ENCODE data around the gene MAPK8IP1.

Gene MAPK8IP1

DNA sequence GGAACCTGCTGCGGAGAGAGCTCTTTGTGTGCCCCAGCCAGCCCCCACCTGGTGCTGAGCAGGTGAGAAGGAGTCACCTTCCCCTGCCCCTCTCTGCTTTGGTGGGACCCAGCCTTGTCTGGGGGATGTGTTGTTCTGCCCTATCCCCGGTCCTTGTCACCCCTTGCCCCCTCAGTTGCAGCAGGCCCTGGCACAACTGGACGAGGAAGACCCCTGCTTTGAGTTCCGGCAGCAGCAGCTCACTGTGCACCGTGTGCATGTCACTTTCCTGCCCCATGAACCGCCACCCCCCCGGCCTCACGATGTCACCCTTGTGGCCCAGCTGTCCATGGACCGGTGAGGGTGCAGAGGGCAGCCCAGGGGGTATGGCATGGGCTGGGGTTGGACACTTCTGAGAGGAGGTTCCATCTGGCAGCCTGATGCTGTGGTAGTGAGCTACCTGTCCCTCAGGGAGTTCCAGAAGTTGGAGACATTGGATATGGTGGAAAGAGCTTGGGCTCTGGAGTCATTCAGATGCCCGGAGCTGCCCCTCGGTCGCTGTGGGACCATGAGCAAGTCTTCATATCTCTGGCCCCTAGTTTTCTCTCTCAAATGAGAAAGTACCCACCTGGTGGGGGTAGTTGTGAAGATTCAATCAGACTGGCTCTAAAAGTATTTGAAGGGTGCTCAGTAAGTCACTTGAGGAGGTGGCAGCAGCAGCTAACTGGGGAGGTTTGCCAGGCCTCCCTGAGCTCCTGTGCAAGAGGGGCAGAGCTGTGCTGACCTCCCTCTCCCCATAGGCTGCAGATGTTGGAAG is 41.3 kb downstream of the MAPK8IP1 start:
- Mint-ChIP-seq H3K4me3 (peak overlapping the region in 1 of 2 donors; percentile 31), H3K9me3 (no peaks in the 10 kb centered on the region), H3K4me1 (peaks cover 64 to 78% of the 10 kb centered on the region in 2 donors), H3K36me3 (peaks cover 33 to 45% of the 10 kb centered on the region in 2 donors), H3K27ac (peak overlapping the region; percentile 70), H3K27me3 (no peaks in the 10 kb centered on the region)
- no peak for ATAC-seq (replicated peaks)
- DNase-seq, result no peak

DNA sequence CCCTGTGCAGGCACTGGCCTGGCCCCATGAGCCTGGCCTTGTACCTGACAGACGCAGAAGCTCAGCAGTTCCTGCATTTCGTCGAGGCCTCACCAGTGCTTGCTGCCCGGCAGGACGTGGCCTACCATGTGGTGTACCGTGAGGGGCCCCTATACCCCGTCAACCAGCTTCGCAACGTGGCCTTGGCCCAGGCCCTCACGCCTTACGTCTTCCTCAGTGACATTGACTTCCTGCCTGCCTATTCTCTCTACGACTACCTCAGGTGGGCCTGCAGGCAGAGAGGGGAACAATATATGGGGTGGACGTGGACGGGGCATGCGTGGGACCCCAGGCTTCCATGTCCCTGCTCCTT is 41.9 kb downstream of the MAPK8IP1 start:
- H3K4me1 Mint-ChIP-seq, result peaks cover 70 to 82% of the 10 kb centered on the region in 2 donors
- DNase-seq (no peak), ATAC-seq (replicated peaks) (no peak)
- H3K4me3 Mint-ChIP-seq, result peak overlapping the region; percentile 3 to 31
- H3K27ac Mint-ChIP-seq, result peak overlapping the region; percentile 70
- peaks cover 39 to 50% of the 10 kb centered on the region in 2 donors for H3K36me3 Mint-ChIP-seq
- no peaks in the 10 kb centered on the region for H3K27me3 Mint-ChIP-seq
- H3K9me3 Mint-ChIP-seq, result no peaks in the 10 kb centered on the region

DNA sequence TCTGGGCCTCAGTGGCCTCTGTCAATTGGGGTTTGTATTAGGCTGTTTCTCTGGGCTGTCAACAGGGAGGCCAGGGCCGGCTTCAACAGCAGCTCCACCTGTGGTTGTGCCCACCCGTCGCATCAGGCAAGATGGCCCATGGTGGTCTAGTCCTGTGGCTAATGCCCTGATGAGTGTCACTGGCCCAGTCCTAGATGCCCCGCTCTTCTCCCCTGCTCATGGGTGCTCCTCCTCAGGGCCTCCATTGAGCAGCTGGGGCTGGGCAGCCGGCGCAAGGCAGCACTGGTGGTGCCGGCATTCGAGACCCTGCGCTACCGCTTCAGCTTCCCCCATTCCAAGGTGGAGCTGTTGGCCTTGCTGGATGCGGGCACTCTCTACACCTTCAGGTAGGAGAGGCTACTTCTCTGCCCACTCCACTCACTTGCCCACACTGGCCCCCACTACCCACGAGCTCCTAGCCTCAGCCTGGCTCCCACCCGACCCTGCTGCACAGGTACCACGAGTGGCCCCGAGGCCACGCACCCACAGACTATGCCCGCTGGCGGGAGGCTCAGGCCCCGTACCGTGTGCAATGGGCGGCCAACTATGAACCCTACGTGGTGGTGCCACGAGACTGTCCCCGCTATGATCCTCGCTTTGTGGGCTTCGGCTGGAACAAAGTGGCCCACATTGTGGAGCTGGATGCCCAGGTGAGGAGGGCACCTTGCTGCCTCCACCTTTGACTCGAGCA is 42.4 kb downstream of the MAPK8IP1 start:
- DNase-seq (no peak), ATAC-seq (replicated peaks) (no peak)
- peak overlapping the region; percentile 70 for H3K27ac Mint-ChIP-seq
- peaks cover 71 to 84% of the 10 kb centered on the region in 2 donors for H3K4me1 Mint-ChIP-seq
- no peaks in the 10 kb centered on the region for H3K9me3 Mint-ChIP-seq
- no peaks in the 10 kb centered on the region for H3K27me3 Mint-ChIP-seq
- H3K4me3 Mint-ChIP-seq, result peak overlapping the region; percentile 3 to 36
- H3K36me3 Mint-ChIP-seq, result peaks cover 41 to 56% of the 10 kb centered on the region in 2 donors

DNA sequence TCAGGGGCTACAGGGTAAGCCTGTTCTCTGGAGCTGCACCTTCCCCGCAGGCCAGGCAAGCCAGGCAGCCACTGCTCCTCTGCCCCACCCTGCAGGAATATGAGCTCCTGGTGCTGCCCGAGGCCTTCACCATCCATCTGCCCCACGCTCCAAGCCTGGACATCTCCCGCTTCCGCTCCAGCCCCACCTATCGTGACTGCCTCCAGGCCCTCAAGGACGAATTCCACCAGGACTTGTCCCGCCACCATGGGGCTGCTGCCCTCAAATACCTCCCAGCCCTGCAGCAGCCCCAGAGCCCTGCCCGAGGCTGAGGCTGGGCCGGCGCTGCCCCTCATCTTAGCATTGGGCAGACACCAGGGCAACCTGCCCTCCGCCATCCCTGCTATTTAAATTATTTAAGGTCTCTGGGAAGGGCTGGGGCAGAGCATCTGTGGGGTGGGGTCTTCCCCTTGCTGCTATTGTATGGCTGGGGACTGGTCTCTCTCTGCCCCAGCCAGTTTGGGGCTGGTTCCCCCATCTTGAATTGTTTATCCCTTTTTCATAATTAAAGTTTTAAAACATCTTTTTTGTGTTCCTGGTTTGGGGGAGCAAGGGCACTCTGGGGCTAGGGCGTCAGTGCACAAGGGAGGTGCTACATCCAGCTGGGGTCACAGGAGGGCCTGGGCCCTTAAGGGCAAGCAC is 43.2 kb downstream of the MAPK8IP1 start:
- Mint-ChIP-seq H3K27me3 (no peaks in the 10 kb centered on the region), H3K4me3 (peak overlapping the region; percentile 17 to 36), H3K9me3 (no peaks in the 10 kb centered on the region), H3K4me1 (peaks cover 75 to 85% of the 10 kb centered on the region in 2 donors), H3K27ac (peak overlapping the region; percentile 69), H3K36me3 (peaks cover 47 to 61% of the 10 kb centered on the region in 2 donors)
- ATAC-seq (replicated peaks) (no peak), DNase-seq (no peak)

DNA sequence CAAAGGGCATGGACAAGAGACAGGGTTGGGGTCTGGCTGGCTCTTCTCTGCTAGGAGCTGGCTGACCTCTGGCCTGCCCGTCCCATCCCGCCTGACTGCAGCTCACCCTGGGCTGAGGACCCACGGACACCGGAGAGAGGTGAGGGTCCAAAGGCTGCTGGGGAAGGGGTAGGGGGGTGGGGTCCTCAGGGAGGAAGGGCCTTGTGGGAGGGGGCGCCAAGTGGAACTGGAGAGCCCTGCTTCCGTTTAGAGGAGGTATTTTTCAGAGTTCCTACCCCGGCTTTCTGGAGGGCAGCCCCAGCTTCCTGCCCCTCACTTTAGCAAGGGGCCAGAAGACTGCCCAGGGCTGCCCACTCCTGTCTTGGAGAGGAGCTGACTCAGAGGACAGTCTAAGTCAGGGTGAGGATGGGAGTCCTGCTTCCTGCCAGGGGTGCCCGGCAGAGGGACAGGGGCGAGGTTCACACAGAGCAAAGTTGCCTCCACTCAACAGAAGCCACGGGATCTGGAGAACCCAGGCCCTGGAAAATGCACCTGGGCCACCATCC is 44.1 kb downstream of the MAPK8IP1 start:
- ATAC-seq (replicated peaks) (peak; percentile 3 to 5), DNase-seq (no peak)
- peaks cover 47 to 63% of the 10 kb centered on the region in 2 donors for H3K36me3 Mint-ChIP-seq
- H3K4me3 Mint-ChIP-seq, result peak overlapping the region; percentile 93 to 96
- peaks cover 76 to 85% of the 10 kb centered on the region in 2 donors for H3K4me1 Mint-ChIP-seq
- H3K27me3 Mint-ChIP-seq, result no peaks in the 10 kb centered on the region
- H3K27ac Mint-ChIP-seq, result peak overlapping the region; percentile 96
- H3K9me3 Mint-ChIP-seq, result no peaks in the 10 kb centered on the region

DNA sequence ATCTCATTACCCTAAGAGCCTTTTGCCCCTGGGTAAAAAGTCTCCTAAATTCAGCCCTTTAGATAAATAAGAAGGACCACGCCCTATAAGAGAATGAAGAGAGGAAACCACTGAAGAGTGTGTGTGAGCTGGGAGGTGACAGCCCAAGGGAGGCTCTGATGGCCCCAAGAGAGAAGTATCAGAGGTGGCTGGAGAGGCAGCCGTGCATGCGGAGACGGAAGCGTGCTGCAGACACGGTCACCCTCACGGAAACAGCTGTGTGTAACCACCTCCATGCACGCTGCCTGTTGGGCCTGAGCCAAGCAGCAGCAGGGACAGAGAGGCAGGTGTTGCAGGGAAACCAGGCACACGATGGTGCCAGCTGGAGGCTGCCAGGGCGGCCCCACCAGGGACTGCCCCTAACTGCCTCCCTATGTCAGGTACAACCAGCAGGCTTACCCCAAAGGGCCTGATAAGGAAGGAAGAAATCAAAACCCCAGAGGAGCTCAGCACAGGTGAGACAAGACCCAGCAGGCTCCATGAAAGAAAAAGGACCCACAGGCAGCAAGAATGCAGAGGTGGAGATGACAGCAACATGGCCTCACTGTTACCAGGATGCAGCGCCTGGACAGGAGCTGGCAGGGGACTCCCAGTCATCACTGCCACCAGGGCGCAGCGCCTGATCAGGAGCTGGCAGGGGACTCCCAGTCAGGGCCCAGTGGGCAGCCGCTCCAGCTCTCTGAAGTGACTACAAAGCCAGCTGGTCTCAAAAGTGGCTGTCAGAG is 44.8 kb downstream of the MAPK8IP1 start:
- H3K4me3 Mint-ChIP-seq, result peak overlapping the region; percentile 93 to 96
- DNase-seq, result peak; percentile 95
- peaks cover 46 to 68% of the 10 kb centered on the region in 2 donors for H3K36me3 Mint-ChIP-seq

DNA sequence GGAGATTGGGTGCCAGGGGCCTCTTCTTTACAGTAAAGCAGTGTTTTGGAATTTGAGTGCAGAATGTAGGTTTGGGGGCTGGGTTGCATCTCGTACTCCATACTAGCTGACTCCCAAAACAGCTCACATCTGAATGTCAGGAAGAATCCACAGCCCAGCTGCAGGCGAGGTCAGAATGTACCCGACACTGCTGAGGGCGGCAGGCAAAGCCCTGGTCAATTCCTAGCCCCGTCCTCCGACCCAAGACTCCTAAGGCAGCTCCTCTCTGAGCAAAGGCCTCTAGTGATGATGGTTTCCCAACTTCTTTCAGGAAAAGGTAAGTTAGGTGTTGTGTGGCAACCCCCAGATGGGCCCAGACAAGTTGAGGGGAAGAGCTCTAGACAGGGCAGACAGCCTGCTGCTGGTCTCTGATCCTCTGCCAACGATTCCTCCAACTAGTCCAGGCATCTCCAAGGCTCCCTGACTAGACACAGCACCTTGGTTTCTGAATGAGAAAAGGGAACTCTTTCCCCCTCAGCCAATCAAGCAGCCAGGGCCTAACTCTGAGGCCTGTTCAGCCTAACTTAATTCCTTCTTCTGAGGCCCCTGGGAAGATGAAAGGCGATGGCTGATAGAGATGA is 45.6 kb downstream of the MAPK8IP1 start:
- Mint-ChIP-seq H3K27me3 (no peaks in the 10 kb centered on the region), H3K4me1 (peaks cover 81 to 86% of the 10 kb centered on the region in 2 donors), H3K36me3 (peaks cover 46 to 64% of the 10 kb centered on the region in 2 donors), H3K4me3 (peak overlapping the region; percentile 93 to 96), H3K9me3 (no peaks in the 10 kb centered on the region), H3K27ac (peak overlapping the region; percentile 96)
- no peak for DNase-seq
- ATAC-seq (replicated peaks), result no peak

More for the DNA sequence above, 44.8 kb downstream of the MAPK8IP1 start:
- peak overlapping the region; percentile 96 for H3K27ac Mint-ChIP-seq
- no peaks in the 10 kb centered on the region for H3K9me3 Mint-ChIP-seq
- H3K27me3 Mint-ChIP-seq, result no peaks in the 10 kb centered on the region
- H3K4me1 Mint-ChIP-seq, result peaks cover 80 to 86% of the 10 kb centered on the region in 2 donors
- ATAC-seq (replicated peaks), result peak; percentile 85

DNA sequence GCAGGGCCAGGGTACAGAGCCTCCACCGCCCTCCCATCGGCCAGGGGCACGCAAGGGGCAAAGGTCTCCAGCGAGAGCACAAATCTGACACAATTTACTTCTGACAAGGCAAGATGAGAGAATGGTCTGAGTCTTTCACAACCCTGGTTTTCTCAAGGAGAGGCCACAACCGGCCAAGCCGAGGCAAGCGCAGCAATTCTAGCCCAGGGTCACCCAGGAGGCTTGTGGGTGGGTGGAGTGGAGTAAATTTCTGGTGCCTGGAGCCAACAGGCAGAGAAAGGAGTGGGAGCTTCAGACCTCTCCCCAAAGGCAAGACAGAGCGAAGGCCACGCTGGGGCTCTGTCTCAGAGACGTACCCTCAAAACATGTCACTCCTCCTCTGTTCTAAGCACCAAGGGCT is 46.3 kb downstream of the MAPK8IP1 start:
- peaks cover 78 to 86% of the 10 kb centered on the region in 2 donors for H3K4me1 Mint-ChIP-seq
- peak overlapping the region; percentile 96 for H3K27ac Mint-ChIP-seq
- ATAC-seq (replicated peaks) (no peak), DNase-seq (no peak)
- H3K4me3 Mint-ChIP-seq, result peak overlapping the region; percentile 93 to 96
- H3K27me3 Mint-ChIP-seq, result no peaks in the 10 kb centered on the region
- H3K36me3 Mint-ChIP-seq, result peaks cover 43 to 61% of the 10 kb centered on the region in 2 donors
- no peaks in the 10 kb centered on the region for H3K9me3 Mint-ChIP-seq

DNA sequence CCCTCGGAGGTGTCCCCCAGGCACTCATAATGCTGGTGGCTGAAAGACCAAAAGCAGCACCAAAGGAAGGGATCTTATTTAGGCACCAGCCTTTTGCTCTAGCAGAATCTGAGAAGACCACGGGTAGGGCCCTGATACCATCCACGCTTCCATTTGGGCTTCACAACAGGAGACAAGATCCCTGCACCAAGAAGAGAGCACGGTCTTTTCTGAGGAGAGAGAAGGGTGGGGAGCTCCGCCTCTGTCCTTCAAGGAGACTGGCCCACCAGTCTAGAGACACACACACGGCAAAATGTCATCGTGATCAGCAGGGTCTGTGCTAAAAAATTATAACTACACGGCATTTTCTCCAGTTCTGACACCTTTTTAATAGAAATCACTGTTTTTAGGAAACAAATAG is 46.8 kb downstream of the MAPK8IP1 start:
- ATAC-seq (replicated peaks) (no peak), DNase-seq (no peak)
- peak overlapping the region; percentile 93 to 96 for H3K4me3 Mint-ChIP-seq
- peaks cover 76 to 84% of the 10 kb centered on the region in 2 donors for H3K4me1 Mint-ChIP-seq
- peak overlapping the region; percentile 96 for H3K27ac Mint-ChIP-seq
- H3K9me3 Mint-ChIP-seq, result no peaks in the 10 kb centered on the region
- no peaks in the 10 kb centered on the region for H3K27me3 Mint-ChIP-seq
- peaks cover 45 to 60% of the 10 kb centered on the region in 2 donors for H3K36me3 Mint-ChIP-seq

DNA sequence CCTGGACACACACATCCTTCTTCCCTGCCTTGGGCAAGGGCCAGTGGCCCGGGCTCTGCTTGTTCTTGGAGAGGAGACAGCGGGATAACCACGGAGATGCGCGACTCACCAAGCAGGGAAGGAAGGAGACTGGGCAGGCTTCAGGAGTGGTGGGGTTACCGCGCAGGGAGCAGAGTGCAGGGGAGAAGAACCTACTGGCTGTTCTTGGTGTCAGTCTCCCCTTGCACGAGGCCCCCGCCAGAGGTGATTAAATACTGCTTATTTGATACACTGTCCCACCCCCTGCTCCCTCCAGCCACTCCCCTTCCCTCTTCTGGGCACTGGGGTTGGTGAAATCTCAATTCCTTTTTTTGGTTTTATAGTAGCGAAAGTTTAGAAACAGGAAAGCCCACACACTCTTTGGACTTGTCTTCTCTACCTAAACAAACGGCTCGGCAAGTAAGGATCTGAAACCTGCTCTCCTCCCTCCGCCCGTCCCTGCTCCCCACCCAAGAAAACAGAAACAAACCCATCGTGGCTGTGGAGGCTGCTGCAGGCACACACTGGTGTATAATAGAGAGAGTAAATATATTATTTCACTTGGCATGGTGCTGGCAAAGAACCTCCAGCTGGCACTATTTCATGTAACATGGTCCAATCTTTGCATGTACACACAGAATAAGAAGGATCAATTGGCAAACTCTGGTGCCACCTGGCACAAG is 47.8 kb downstream of the MAPK8IP1 start:
- H3K36me3 Mint-ChIP-seq, result peaks cover 36 to 50% of the 10 kb centered on the region in 2 donors
- H3K4me1 Mint-ChIP-seq, result peaks cover 74 to 82% of the 10 kb centered on the region in 2 donors

DNA sequence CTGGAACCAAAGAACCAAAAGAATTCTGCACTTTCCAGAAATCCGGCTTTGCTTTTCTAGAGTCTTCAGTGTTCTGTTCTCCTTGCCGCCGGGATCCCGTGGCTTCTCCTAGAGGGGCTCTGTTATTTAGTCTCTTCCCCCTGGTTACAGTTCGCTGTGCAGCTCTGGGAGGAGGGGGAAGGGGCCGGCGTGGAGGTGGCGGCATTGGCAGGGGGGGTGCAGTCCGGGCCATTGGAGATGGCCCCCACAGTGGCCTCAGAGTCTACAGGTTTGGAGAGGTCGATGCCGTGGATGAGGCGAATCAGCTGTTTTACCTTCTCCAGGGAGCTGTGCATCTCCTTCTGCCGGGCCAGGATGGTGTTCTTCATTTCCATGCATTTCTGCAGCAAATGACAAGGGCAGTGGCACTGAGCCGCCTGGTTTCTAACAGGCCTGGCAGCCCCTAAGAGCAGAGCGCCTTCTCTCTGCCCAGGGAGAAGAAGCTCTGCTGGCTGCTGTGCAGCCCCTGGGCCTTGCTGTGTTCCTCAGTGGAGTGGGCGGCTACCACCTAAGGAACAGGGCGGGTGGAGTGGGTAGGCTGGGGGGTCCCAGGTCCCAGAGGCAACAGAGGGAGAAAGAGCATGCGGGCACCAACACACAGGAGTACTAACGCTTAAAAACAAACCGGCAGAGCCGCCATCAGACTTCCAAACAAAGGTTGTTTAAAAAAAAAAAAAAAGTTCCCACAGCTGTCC is 48.6 kb downstream of the MAPK8IP1 start:
- H3K36me3 Mint-ChIP-seq, result peaks cover 32 to 45% of the 10 kb centered on the region in 2 donors
- H3K4me1 Mint-ChIP-seq, result peaks cover 69 to 83% of the 10 kb centered on the region in 2 donors
- H3K27ac Mint-ChIP-seq, result peak overlapping the region; percentile 96

More for the DNA sequence above, 47.8 kb downstream of the MAPK8IP1 start:
- no peaks in the 10 kb centered on the region for H3K9me3 Mint-ChIP-seq
- ATAC-seq (replicated peaks) (peak; percentile 50 to 62), DNase-seq (peak; percentile 77)
- peak overlapping the region; percentile 93 to 96 for H3K4me3 Mint-ChIP-seq
- H3K27ac Mint-ChIP-seq, result peak overlapping the region; percentile 96
- H3K27me3 Mint-ChIP-seq, result no peaks in the 10 kb centered on the region

More for the DNA sequence above, 48.6 kb downstream of the MAPK8IP1 start:
- Mint-ChIP-seq H3K4me3 (peak overlapping the region; percentile 93 to 96), H3K9me3 (no peaks in the 10 kb centered on the region), H3K27me3 (no peaks in the 10 kb centered on the region)
- no peak for DNase-seq
- no peak for ATAC-seq (replicated peaks)

Measured in stimulated activated naive B cell treated with anti-CD40 and anti-IgM and Interleukin-4, amounts not matched to agents 10 μg/mL and 1 μg/mL and 100 μg/mL, for 72 hours (primary cell).